IPS-18c (cell line): ENCODE measurements around the gene KCNQ2.
"Not testable (repeated sequence)": the region's sequence is repeated elsewhere in the genome, so short reads cannot be mapped to it uniquely, and the experiment has no call there.

Source experiments
- H3K4me3 ChIP-seq: 2 replicates; pipeline ENCODE4 v1.7.0; 2013; ENCODE audit warnings: low read depth, mild to moderate bottlenecking, low read length, moderate library complexity; ENCODE audit not compliant: insufficient read depth
- H3K9me3 ChIP-seq: one replicate; pipeline ENCODE4 v1.6.1; 2013; ENCODE audit warnings: mild to moderate bottlenecking, low read length, moderate library complexity; ENCODE audit not compliant: control insufficient read depth, insufficient read depth

The KCNQ2 gene

GRCh38 chr20:63481503-63481902 lies 9.0 kb upstream of the KCNQ2 start:
- no peaks in the 10 kb centered on the region for H3K9me3 ChIP-seq

GRCh38 chr20:63479695-63480419 lies 7.4 kb upstream of the KCNQ2 start:
- H3K9me3 ChIP-seq, H3K4me3 ChIP-seq: not testable (repeated sequence)

More at GRCh38 chr20:63481503-63481902, 9.0 kb upstream of the KCNQ2 start:
- no peak overlapping the region for H3K4me3 ChIP-seq

DNA sequence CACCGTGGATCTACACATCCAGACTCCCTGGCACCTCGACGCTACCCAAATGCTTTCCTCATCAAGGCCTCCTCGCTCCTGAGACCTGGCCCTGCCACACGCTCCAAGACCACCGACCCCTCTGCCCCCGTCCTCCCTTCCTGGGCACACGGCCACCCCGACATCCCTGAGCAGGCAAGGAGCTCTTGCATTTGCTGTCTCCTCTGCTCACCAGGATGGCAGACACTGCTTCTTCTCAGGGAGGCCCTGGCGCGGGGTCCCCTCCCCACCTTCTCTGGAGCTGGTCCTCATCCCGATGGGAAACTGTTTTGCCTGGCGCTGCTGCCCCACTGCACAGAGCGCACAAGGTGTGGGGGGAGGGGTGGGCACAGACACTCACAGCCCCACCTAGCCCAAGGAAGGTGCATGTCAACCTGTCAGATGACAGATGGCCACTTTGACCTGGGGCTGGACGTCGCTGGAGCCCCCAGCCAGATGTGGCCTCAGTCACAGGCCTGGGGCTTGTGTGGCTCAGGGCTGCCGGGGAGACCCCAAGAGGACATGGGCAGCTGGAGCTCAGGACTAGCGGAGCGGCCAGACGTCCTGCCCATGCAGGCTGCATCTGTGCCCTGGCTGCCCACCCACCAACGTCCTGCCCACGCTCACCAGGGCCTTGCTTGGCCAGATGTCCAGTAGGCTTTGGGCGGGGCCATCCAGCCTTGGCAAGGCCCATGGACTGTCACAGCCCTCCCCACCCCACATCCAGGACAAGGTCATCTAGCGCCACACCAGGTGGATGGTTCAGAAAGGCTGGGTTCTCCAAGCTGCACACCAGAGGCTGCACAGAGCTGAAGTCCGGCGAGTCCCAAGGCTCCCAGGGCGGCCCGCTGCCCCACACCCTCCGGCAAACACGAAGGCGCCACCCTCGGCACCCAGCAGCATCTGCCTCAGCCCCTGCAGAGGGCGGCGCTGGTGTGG lies 6.2 kb upstream of the KCNQ2 start:
- H3K4me3 ChIP-seq: no peak overlapping the region
- no peaks in the 10 kb centered on the region for H3K9me3 ChIP-seq

DNA sequence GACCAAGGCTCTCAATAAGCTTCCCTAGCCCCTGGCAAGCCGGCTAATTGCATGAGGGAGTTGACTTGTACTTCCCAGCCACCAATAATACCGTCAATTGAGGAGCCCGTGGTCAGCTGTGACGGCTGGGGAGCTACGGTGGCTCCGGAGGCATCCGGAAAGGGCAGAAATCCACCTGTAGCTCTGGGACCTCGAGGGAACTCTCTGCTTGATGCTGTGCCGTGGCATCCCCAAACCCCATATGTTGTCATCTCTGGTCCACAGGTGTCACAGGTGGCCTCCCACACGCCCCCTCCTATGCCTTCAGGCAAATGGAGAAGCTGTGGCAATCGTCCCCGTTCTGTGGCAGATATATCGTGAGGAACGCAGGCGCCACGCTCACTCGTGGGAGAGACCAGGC lies 5.5 kb upstream of the KCNQ2 start:
- Histone ChIP-seq H3K4me3 (no peak overlapping the region), H3K9me3 (peaks cover 2% of the 10 kb centered on the region)

DNA sequence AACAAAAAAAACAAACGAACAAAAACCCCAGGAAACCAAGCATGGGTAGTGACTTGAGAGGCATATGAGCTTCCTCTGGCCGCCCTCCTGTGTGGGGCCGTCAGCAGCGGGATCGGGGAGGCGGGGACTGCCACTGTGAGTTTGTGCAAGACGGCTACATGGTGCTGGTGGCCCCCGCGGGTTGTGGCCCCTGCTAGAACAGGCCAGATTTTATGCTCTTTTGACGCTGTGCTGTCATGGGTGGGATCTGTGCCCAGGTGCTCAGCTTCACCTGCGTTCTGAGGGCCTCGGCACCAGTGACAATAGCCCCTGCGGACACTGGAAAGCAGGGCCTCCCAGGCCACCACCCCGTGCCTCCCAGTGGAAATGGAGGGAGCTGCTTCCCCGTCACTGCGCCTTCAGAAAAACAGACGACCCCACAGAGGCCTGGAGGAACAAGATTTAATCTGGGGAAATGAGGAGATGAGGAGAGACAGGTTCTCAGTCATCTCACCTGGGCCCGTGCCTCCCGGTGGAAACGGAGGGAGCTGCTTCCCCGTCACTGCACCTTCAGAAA lies 4.7 kb upstream of the KCNQ2 start:
- Histone ChIP-seq H3K4me3 (no peak overlapping the region), H3K9me3 (peaks cover 2% of the 10 kb centered on the region)

GRCh38 chr20:63475209-63475608 lies 2.8 kb upstream of the KCNQ2 start:
- H3K4me3 ChIP-seq: no peak overlapping the region

GRCh38 chr20:63473555-63474449 lies 1.3 kb upstream of the KCNQ2 start:
- Histone ChIP-seq H3K4me3 (no peak overlapping the region), H3K9me3 (peaks cover 2% of the 10 kb centered on the region)

More at GRCh38 chr20:63475209-63475608, 2.8 kb upstream of the KCNQ2 start:
- peaks cover 2% of the 10 kb centered on the region for H3K9me3 ChIP-seq

DNA sequence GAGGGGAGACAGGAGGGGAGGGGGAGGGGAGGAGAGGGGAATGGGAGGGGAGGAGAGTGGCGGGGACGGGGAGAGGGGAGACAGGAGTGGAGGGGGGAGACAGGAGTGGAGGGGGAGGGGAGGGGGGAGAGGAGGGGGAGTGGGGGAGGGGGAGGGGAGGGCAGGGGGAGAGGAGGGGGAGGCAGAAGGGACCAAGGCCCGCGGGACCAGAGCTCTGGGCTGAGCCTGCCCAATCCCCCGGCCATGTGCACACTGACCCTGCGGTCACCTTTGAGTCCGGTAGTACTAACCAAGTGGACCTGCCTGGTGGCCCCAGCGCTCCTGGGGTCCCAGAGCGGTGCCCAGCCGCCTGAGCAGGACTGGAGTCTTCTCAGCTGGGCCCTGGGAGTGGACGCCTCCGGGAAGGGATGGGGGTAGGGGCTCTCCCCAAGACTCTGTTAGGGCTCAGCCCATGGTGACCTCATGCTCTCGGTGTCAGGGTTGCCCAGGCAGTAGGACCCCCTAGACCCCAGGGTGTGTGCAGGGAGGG lies 471 bp upstream of the KCNQ2 start:
- peaks cover 2% of the 10 kb centered on the region for H3K9me3 ChIP-seq
- no peak overlapping the region for H3K4me3 ChIP-seq

- H3K4me3 ChIP-seq: peak overlapping the region; percentile 76
- H3K9me3 ChIP-seq: peaks cover 2% of the 10 kb centered on the region
Observed at GRCh38 chr20:63471717-63471980, 806 bp downstream of the KCNQ2 start.

- Histone ChIP-seq H3K4me3 (peak overlapping the region; percentile 76), H3K9me3 (peaks cover 2% of the 10 kb centered on the region)
Observed at GRCh38 chr20:63471002-63471716, 1.3 kb downstream of the KCNQ2 start.

- Histone ChIP-seq H3K9me3 (peaks cover 2% of the 10 kb centered on the region), H3K4me3 (peak overlapping the region; percentile 76)
Observed at GRCh38 chr20:63470410-63470809, 2.0 kb downstream of the KCNQ2 start.

DNA sequence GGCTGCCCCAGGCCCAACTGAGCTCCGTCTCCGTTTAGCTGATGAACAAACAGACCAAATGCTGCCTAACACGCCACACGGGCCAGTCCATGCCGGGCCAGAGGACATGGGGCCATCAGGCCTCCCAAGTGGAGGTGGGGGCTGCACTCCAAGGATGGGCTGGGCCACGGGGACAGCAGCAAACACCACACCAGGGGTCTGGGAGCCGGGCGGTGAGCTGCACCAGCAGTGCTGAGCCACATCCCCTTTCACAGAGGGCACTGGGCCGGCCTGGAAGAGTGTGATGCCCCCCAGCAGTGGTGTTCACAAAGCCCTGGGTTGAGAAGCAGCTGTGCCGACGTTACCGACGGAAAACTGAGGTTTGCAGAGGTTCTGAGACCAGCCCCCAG lies 2.7 kb downstream of the KCNQ2 start:
- Histone ChIP-seq H3K4me3 (no peak overlapping the region; the same call in 1 of the 2 replicates), H3K9me3 (peaks cover 2% of the 10 kb centered on the region)

GRCh38 chr20:63469019-63469712 lies 3.3 kb downstream of the KCNQ2 start:
- Histone ChIP-seq H3K9me3 (peaks cover 2% of the 10 kb centered on the region), H3K4me3 (no peak overlapping the region)

- no peak overlapping the region for H3K4me3 ChIP-seq
Observed at GRCh38 chr20:63468421-63468820, 4.0 kb downstream of the KCNQ2 start.

GRCh38 chr20:63467294-63468083 lies 5.0 kb downstream of the KCNQ2 start:
- H3K9me3 ChIP-seq: no peaks in the 10 kb centered on the region
- H3K4me3 ChIP-seq: no peak overlapping the region

More at GRCh38 chr20:63468421-63468820, 4.0 kb downstream of the KCNQ2 start:
- peaks cover 2% of the 10 kb centered on the region for H3K9me3 ChIP-seq
